HepG2 (cell line): ENCODE measurements around the gene NFIC. TPM values are rescaled to one million over a fixed set of nuclear protein-coding genes. Genes with fewer than 3 reads are reported as not detected.

ENCODE experiments used
- ARID5B ChIP-seq: IDR thresholded peaks from 2 replicates; pipeline ENCODE4 v1.4.0; 2020; ENCODE audit warnings: mild to moderate bottlenecking, missing genetic modification reagents
- CBX1 ChIP-seq: IDR thresholded peaks from one replicate; pipeline ENCODE4 v1.6.1; 2016; ENCODE audit warnings: antibody characterized with exemption, low read depth
- HMG20A ChIP-seq: IDR thresholded peaks from 2 replicates; pipeline ENCODE4 v1.6.1; 2016; ENCODE audit warnings: borderline replicate concordance
- KMT2B ChIP-seq: IDR thresholded peaks from 2 replicates; pipeline ENCODE4 v1.6.1; 2016; ENCODE audit warnings: missing genetic modification reagents, missing compliant biosample characterization
- MED13 ChIP-seq: sonication (generic); formaldehyde crosslinking; IDR thresholded peaks from 2 replicates; pipeline ENCODE4 v1.5.0; 2020; ENCODE audit warnings: missing genetic modification reagents
- NFYB ChIP-seq: sonication (generic); formaldehyde crosslinking; IDR thresholded peaks from 2 replicates; pipeline ENCODE4 v1.4.0; 2020; ENCODE audit warnings: missing genetic modification reagents
- PHF8 ChIP-seq: sonication (generic); formaldehyde crosslinking; IDR thresholded peaks from 2 replicates; pipeline ENCODE4 v1.5.0; 2020; ENCODE audit warnings: missing genetic modification reagents
- SAP130 ChIP-seq: IDR thresholded peaks from 2 replicates; pipeline ENCODE4 v1.6.1; 2016; ENCODE audit warnings: low read depth
- SMAD1 ChIP-seq: sonication (generic); formaldehyde crosslinking; IDR thresholded peaks from 2 replicates; pipeline ENCODE4 v1.4.0; 2020; ENCODE audit warnings: missing genetic modification reagents, low read depth, mild to moderate bottlenecking, borderline replicate concordance
- SMC3 ChIP-seq: IDR thresholded peaks from 2 replicates; pipeline ENCODE4 v1.6.1; 2011; ENCODE audit warnings: low read length, improper control_type of control experiment
- TSC22D2 ChIP-seq: sonication (generic); formaldehyde crosslinking; IDR thresholded peaks from 2 replicates; pipeline ENCODE4 v1.5.1; 2020; ENCODE audit warnings: missing genetic modification reagents, mild to moderate bottlenecking, borderline replicate concordance
- ZC3H4 ChIP-seq: sonication (generic); formaldehyde crosslinking; IDR thresholded peaks from 2 replicates; pipeline ENCODE4 v1.4.0; 2020; ENCODE audit warnings: missing genetic modification reagents, borderline replicate concordance
- ZFY ChIP-seq: sonication (generic); formaldehyde crosslinking; IDR thresholded peaks from 2 replicates; pipeline ENCODE4 v1.4.0; 2020; ENCODE audit warnings: missing genetic modification reagents
- ZGPAT ChIP-seq: IDR thresholded peaks from 2 replicates; pipeline ENCODE4 v1.6.1; 2016; ENCODE audit warnings: mild to moderate bottlenecking
- ZNF513 ChIP-seq: sonication (generic); formaldehyde crosslinking; conservative IDR thresholded peaks from 2 replicates; pipeline ENCODE4 v1.5.0; 2020; ENCODE audit warnings: missing genetic modification reagents
- ZNF775 ChIP-seq: sonication (generic); formaldehyde crosslinking; IDR thresholded peaks from 2 replicates; pipeline ENCODE4 v1.4.0; 2020; ENCODE audit warnings: missing genetic modification reagents, mild to moderate bottlenecking, moderate library complexity, borderline replicate concordance
- ZNF776 ChIP-seq: sonication (generic); formaldehyde crosslinking; IDR thresholded peaks from 2 replicates; pipeline ENCODE4 v1.4.0; 2020; ENCODE audit warnings: mild to moderate bottlenecking, missing genetic modification reagents
- polyA plus RNA-seq, 8 experiments: library from polyadenylated mRNA; depleted of rRNA in 3 of 8; stranded (reverse) in 7 of 8; unstranded in 1 of 8; fragments of >200 nt; fragmentation: Illumina TruSeq in 4 of 8; extraction: Trizol in 4 of 8; gene quantifications; 2 replicates each; pipeline versions ENCODE4 v1.2.1 to v1.2.3, GENCODE V29; 2011 to 2016; ENCODE audit warnings: low read depth in 4 of 8, missing spikeins in 1 of 8, mixed read lengths in 1 of 8; ENCODE audit not compliant: insufficient read depth in 1 of 8
- total RNA-seq, 5 experiments: library from RNA; depleted of rRNA; stranded (reverse); fragments of >200 nt; fragmentation: Illumina TruSeq; extraction: Trizol; gene quantifications; 2 replicates each; pipeline ENCODE4 v1.2.3, GENCODE V29; 2016; ENCODE audit warnings: low read depth in 1 of 5
- TF ChIP-seq, protein P1 (sequence below), 2 experiments: sonication (generic) in 1 of 2; formaldehyde crosslinking in 1 of 2; IDR thresholded peaks; 2 replicates each; pipeline versions ENCODE4 v1.4.0 to v1.6.1; 2016 to 2020; ENCODE audit warnings: borderline replicate concordance in 1 of 2, low read depth in 1 of 2, mild to moderate bottlenecking in 1 of 2, missing genetic modification reagents in 1 of 2

Gene NFIC
- total and polyA plus RNA-seq, 2 of the 13 experiments (the other 11 are each of a cell fraction or from before 2014, with no cell fraction given): 1.3 to 2.5 TPM

- TF ChIP-seq, protein P1, sequence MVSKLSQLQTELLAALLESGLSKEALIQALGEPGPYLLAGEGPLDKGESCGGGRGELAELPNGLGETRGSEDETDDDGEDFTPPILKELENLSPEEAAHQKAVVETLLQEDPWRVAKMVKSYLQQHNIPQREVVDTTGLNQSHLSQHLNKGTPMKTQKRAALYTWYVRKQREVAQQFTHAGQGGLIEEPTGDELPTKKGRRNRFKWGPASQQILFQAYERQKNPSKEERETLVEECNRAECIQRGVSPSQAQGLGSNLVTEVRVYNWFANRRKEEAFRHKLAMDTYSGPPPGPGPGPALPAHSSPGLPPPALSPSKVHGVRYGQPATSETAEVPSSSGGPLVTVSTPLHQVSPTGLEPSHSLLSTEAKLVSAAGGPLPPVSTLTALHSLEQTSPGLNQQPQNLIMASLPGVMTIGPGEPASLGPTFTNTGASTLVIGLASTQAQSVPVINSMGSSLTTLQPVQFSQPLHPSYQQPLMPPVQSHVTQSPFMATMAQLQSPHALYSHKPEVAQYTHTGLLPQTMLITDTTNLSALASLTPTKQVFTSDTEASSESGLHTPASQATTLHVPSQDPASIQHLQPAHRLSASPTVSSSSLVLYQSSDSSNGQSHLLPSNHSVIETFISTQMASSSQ (IDR thresholded peaks at IDR 0.05; ENCODE audit: low read depth): no peak
- TF ChIP-seq, protein P1 (CRISPR knock-in tag; IDR thresholded peaks at IDR 0.05; ENCODE audit: borderline replicate concordance): no peak
- peak; percentile 70 for TF ChIP-seq SAP130 (CRISPR knock-in tag)
- TF ChIP-seq ZC3H4 (CRISPR knock-in tag): no peak
- no peak for TF ChIP-seq SMAD1
- no peak for TF ChIP-seq CBX1
- TF ChIP-seq TSC22D2 (CRISPR knock-in tag): no peak
- no peak for TF ChIP-seq PHF8
- TF ChIP-seq ZFY (CRISPR knock-in tag): no peak
- TF ChIP-seq ZGPAT (CRISPR knock-in tag): no peak
- TF ChIP-seq ARID5B (CRISPR knock-in tag): peak; percentile 37; the same call in 1 of the 2 replicates
- TF ChIP-seq KMT2B (CRISPR knock-in tag): no peak
- TF ChIP-seq ZNF776 (CRISPR knock-in tag): 0 out of 2 replicates have a peak, but pooled peaks have one; percentile 32
- TF ChIP-seq MED13: no peak
- TF ChIP-seq NFYB (CRISPR knock-in tag): no peak
- no peak for TF ChIP-seq SMC3
- TF ChIP-seq HMG20A (CRISPR knock-in tag): no peak
- no peak for TF ChIP-seq ZNF513 (CRISPR knock-in tag)
- TF ChIP-seq ZNF775: no peak
Measured at GRCh38 chr19:3507371-3508120, 141.2 kb downstream of the NFIC start (continued).
